HepG2 (cell line): ENCODE data around the gene SHISAL1.

ENCODE experiments used
- CTCF ChIP-seq: sonication (generic); formaldehyde crosslinking; IDR thresholded peaks from 2 replicates; pipeline ENCODE4 v1.5.0; 2020; ENCODE audit warnings: mild to moderate bottlenecking, missing genetic modification reagents, moderate library complexity
- DPF2 ChIP-seq: sonication (generic); formaldehyde crosslinking; IDR thresholded peaks from 2 replicates; pipeline ENCODE4 v1.4.0; 2020; ENCODE audit warnings: mild to moderate bottlenecking, low read depth, missing genetic modification reagents, borderline replicate concordance
- GATA4 ChIP-seq: sonication (generic); IDR thresholded peaks from 2 replicates; pipeline ENCODE4 v1.6.1; 2016; ENCODE audit warnings: antibody characterized with exemption, low read depth, borderline replicate concordance
- GLI4 ChIP-seq: sonication (generic); formaldehyde crosslinking; IDR thresholded peaks from 2 replicates; pipeline ENCODE4 v1.5.1; 2020; ENCODE audit warnings: missing genetic modification reagents, mild to moderate bottlenecking, moderate library complexity, borderline replicate concordance
- ZNF20 ChIP-seq: sonication (generic); formaldehyde crosslinking; IDR thresholded peaks from 2 replicates; pipeline ENCODE4 v1.4.0; 2020; ENCODE audit warnings: mild to moderate bottlenecking, moderate library complexity, missing genetic modification reagents
- ZNF768 ChIP-seq: sonication (generic); formaldehyde crosslinking; IDR thresholded peaks from 2 replicates; pipeline ENCODE4 v1.4.0; 2020; ENCODE audit warnings: missing genetic modification reagents
- TF ChIP-seq, protein P1 (sequence below), 2 experiments: sonication (generic) in 1 of 2; formaldehyde crosslinking in 1 of 2; IDR thresholded peaks; 2 replicates each; pipeline versions ENCODE4 v1.5.1 to v1.6.1; 2011 to 2020; ENCODE audit warnings: borderline replicate concordance in 1 of 2, low read depth in 1 of 2, low read length in 1 of 2, mild to moderate bottlenecking in 1 of 2, missing genetic modification reagents in 1 of 2, moderate library complexity in 1 of 2

DNA sequence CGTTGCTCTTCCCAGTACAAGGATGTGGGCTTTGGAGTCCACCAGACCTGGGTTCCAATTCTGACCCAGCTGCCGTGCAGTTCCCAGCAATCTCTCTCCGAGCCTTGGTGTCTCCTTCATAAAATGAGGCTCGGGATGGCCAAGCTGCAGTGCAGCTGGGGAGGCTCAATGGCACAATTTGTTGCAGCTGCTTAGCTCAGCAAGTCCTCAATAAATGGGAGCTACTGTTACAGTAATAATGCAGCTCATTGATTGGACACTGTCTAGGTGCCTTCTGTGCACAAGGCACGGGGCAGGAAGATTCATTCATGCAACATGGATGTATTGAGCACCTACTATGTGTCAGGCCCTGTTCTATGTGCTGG lies 37.1 kb downstream of the SHISAL1 start:
- TF ChIP-seq CTCF (CRISPR knock-in tag) (no peak), ZNF20 (CRISPR knock-in tag) (no peak), ZNF768 (no peak), DPF2 (no peak), GATA4 (no peak), GLI4 (CRISPR knock-in tag) (no peak)
- TF ChIP-seq, protein P1, sequence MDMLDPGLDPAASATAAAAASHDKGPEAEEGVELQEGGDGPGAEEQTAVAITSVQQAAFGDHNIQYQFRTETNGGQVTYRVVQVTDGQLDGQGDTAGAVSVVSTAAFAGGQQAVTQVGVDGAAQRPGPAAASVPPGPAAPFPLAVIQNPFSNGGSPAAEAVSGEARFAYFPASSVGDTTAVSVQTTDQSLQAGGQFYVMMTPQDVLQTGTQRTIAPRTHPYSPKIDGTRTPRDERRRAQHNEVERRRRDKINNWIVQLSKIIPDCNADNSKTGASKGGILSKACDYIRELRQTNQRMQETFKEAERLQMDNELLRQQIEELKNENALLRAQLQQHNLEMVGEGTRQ (IDR thresholded peaks at IDR 0.05; ENCODE audit: low read depth, low read length): no peak
- TF ChIP-seq, protein P1 (CRISPR knock-in tag; IDR thresholded peaks at IDR 0.05; ENCODE audit: borderline replicate concordance): no peak
